Kidney (tissue), 14 donors: ENCODE measurements around the gene RASAL3. TPM values are rescaled to one million over a fixed set of nuclear protein-coding genes. Genes with fewer than 3 reads are reported as not detected.

Experiments used
- DNase-seq, 5 donors: peaks; one replicate each; pipeline ENCODE4 v3.0.0-alpha.2; 2013 to 2020
- FAIRE-seq: peaks from 2 replicates; lab custom pipeline; 2012; peaks lifted over from hg19 to GRCh38; lab: Jason Lieb, UNC
- H3K27ac ChIP-seq, 2 donors: one replicate each; pipeline ENCODE4 v1.7.0; 2013; ENCODE audit warnings: low read depth in 2 of 2, low read length in 2 of 2, inconsistent platforms in 1 of 2
- H3K27me3 ChIP-seq: one replicate; pipeline ENCODE4 v1.7.1; 2013; ENCODE audit warnings: low read length, inconsistent platforms; ENCODE audit not compliant: control insufficient read depth, insufficient read depth
- H3K36me3 ChIP-seq, 3 donors: one replicate each; pipeline versions ENCODE4 v1.7.0 to v1.7.1; 2013; ENCODE audit warnings: low read length in 3 of 3, control low read depth in 1 of 3, inconsistent platforms in 1 of 3; ENCODE audit not compliant: insufficient read depth in 3 of 3, control insufficient read depth in 2 of 3
- H3K4me1 ChIP-seq, 3 donors: one replicate each; pipeline versions ENCODE4 v1.7.0 to v1.7.1; 2013; ENCODE audit warnings: low read length in 3 of 3, inconsistent platforms in 1 of 3, low read depth in 1 of 3; ENCODE audit not compliant: control insufficient read depth in 2 of 3, insufficient read depth in 2 of 3
- H3K4me3 ChIP-seq, 3 donors: one replicate each; pipeline versions ENCODE4 v1.7.0 to v1.8.1; 2013; ENCODE audit warnings: low read length in 3 of 3, control low read depth in 1 of 3, inconsistent platforms in 1 of 3
- H3K9ac ChIP-seq, 3 donors: one replicate each; pipeline versions ENCODE4 v1.7.0 to v1.7.1; 2013; ENCODE audit warnings: low read length in 3 of 3, control low read depth in 1 of 3, inconsistent platforms in 1 of 3
- H3K9me3 ChIP-seq, 3 donors: one replicate each; pipeline versions ENCODE4 v1.7.0 to v1.7.1; 2013; ENCODE audit warnings: low read length in 3 of 3, control low read depth in 1 of 3, inconsistent platforms in 1 of 3; ENCODE audit not compliant: control insufficient read depth in 2 of 3, insufficient read depth in 1 of 3
- CTCF ChIP-seq: IDR thresholded peaks from 3 replicates; pipeline ENCODE4 v1.5.1; 2012; ENCODE audit warnings: mild to moderate bottlenecking, moderate library complexity, borderline replicate concordance; ENCODE audit not compliant: insufficient read depth; ENCODE audit errors: extremely low read depth
- intact Hi-C: fragments of 100-400 bp; cut with DNase I; formaldehyde crosslinking; loops from one replicate; pipeline ENCODE4 v1.11.1; 2022
- polyA plus RNA-seq: library from polyadenylated mRNA; stranded (reverse); fragments of 350-450 nt; fragmentation: Illumina TruSeq; extraction: RNeasy Lipid Tissue Mini Kit (QIAGEN cat#74804); gene quantifications from one replicate; pipeline ENCODE4 v1.2.3, GENCODE V29; 2014; ENCODE audit warnings: low read depth, low replicate concordance; ENCODE audit not compliant: insufficient read depth
- total RNA-seq: library from RNA; stranded (reverse); fragmentation: NEBNext Ultra II Directional; extraction: Animal tissue kit (Norgen Biotek cat#: 25700); gene quantifications from one replicate; pipeline ENCODE4 v1.2.1, GENCODE V29; 2021
- donor health status: control.
- donor health status: control.
- donor health status: control.
- donor health status: control.
- donor health status: control.
- donor health status: DM: yes; HTN: yes; CAD: no.
- donor health status: Normal renal cell carcinoma (clear cell type).

RASAL3 gene
- total and polyA plus RNA-seq, 2 donors from 2014 or later = 1.5 to 12.1 TPM

GRCh38 chr19:15439821-15440641 is 24.3 kb downstream of the RASAL3 start:
- H3K27ac ChIP-seq = no peak overlapping the region
- H3K36me3 ChIP-seq = peaks cover 0 to 2% (median 0%) of the 10 kb centered on the region in 3 donors
- no peak overlapping the region for H3K4me3 ChIP-seq
- TF ChIP-seq CTCF = no peak
- no peaks in the 10 kb centered on the region for H3K27me3 ChIP-seq
- no peak overlapping the region for H3K9ac ChIP-seq
- intact Hi-C loops = no loop called here
- DNase-seq (peak in 1 of 5 donors; percentile 67), FAIRE-seq (no peak)
- no peaks in the 10 kb centered on the region for H3K9me3 ChIP-seq
- no peaks in the 10 kb centered on the region for H3K4me1 ChIP-seq

GRCh38 chr19:15439078-15439799 is 25.1 kb downstream of the RASAL3 start:
- no peaks in the 10 kb centered on the region for H3K4me1 ChIP-seq
- H3K36me3 ChIP-seq = peaks cover 0 to 2% (median 0%) of the 10 kb centered on the region in 3 donors
- DNase-seq = peak in 1 of 5 donors; percentile 45
- intact Hi-C loops = no loop called here
- no peak overlapping the region for H3K27ac ChIP-seq
- no peaks in the 10 kb centered on the region for H3K9me3 ChIP-seq
- H3K9ac ChIP-seq = no peak overlapping the region
- no peak overlapping the region for H3K4me3 ChIP-seq
- FAIRE-seq = no peak
- TF ChIP-seq CTCF = no peak
- no peaks in the 10 kb centered on the region for H3K27me3 ChIP-seq

DNA sequence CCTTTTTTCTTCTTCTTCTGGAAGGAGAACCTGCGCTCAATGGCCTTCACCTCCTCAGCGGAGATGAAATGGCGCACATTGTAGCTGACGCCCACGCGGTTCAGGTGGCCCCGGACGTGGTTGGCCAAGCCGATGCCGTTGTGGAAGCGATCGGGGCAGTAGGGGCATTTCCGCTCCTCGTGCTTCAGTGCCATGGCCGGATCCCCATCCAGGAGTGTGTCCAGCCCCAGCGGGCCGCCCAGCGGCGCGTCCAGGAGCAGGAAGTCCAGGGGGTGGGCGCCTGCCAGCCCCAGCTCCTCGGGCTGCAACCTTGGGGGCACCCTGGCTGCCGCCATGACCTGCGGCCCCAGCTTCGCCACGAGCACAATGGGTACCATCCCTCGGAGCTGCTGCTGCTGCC is 25.8 kb downstream of the RASAL3 start:
- H3K4me3 ChIP-seq = no peak overlapping the region
- peaks cover 0 to 2% (median 0%) of the 10 kb centered on the region in 3 donors for H3K36me3 ChIP-seq
- TF ChIP-seq CTCF = no peak
- no peaks in the 10 kb centered on the region for H3K27me3 ChIP-seq
- H3K27ac ChIP-seq = no peak overlapping the region
- DNase-seq (no peak), FAIRE-seq (no peak)
- H3K9me3 ChIP-seq = no peaks in the 10 kb centered on the region
- no peak overlapping the region for H3K9ac ChIP-seq
- intact Hi-C loops = no loop called here
- H3K4me1 ChIP-seq = peaks cover 0 to under 1% (median 0%) of the 10 kb centered on the region in 3 donors
